ENCODE results near the gene ARMC12. TPM values are rescaled to one million over a fixed set of nuclear protein-coding genes. Genes with fewer than 3 reads are reported as not detected.

ARMC12 gene
- total and polyA plus RNA-seq, 2 of the 13 experiments (the other 11 are each of a cell fraction or from before 2014, with no cell fraction given) = 1.3 TPM; not detected in 1

DNA sequence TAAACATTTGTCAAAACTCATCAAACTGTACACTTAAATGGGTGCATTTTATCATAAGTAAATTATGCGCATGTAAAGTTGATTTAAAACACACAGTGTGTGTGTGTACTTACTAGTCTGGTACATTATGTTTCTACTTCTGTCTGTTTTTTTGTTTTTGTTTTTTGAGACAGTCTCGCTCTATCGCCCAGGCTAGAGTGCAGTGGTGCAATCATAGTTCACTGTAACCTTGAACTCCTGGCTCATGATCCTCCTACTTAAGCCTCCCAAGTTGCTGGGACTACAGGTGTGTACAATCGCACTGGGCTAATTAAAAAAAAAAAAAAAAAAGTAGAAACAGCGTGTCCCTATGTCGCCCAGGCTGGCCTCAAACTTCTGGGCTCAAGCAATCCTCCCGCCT, 25.1 kb upstream of the ARMC12 start (continued):
- TF ChIP-seq, protein P1, sequence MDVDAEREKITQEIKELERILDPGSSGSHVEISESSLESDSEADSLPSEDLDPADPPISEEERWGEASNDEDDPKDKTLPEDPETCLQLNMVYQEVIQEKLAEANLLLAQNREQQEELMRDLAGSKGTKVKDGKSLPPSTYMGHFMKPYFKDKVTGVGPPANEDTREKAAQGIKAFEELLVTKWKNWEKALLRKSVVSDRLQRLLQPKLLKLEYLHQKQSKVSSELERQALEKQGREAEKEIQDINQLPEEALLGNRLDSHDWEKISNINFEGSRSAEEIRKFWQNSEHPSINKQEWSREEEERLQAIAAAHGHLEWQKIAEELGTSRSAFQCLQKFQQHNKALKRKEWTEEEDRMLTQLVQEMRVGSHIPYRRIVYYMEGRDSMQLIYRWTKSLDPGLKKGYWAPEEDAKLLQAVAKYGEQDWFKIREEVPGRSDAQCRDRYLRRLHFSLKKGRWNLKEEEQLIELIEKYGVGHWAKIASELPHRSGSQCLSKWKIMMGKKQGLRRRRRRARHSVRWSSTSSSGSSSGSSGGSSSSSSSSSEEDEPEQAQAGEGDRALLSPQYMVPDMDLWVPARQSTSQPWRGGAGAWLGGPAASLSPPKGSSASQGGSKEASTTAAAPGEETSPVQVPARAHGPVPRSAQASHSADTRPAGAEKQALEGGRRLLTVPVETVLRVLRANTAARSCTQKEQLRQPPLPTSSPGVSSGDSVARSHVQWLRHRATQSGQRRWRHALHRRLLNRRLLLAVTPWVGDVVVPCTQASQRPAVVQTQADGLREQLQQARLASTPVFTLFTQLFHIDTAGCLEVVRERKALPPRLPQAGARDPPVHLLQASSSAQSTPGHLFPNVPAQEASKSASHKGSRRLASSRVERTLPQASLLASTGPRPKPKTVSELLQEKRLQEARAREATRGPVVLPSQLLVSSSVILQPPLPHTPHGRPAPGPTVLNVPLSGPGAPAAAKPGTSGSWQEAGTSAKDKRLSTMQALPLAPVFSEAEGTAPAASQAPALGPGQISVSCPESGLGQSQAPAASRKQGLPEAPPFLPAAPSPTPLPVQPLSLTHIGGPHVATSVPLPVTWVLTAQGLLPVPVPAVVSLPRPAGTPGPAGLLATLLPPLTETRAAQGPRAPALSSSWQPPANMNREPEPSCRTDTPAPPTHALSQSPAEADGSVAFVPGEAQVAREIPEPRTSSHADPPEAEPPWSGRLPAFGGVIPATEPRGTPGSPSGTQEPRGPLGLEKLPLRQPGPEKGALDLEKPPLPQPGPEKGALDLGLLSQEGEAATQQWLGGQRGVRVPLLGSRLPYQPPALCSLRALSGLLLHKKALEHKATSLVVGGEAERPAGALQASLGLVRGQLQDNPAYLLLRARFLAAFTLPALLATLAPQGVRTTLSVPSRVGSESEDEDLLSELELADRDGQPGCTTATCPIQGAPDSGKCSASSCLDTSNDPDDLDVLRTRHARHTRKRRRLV (CRISPR knock-in tag; IDR thresholded peaks at IDR 0.05) = no peak
- TF ChIP-seq, protein P2, sequence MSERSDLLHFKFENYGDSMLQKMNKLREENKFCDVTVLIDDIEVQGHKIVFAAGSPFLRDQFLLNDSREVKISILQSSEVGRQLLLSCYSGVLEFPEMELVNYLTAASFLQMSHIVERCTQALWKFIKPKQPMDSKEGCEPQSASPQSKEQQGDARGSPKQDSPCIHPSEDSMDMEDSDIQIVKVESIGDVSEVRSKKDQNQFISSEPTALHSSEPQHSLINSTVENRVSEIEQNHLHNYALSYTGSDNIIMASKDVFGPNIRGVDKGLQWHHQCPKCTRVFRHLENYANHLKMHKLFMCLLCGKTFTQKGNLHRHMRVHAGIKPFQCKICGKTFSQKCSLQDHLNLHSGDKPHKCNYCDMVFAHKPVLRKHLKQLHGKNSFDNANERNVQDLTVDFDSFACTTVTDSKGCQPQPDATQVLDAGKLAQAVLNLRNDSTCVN (CRISPR knock-in tag; IDR thresholded peaks at IDR 0.05; ENCODE audit: borderline replicate concordance) = peak; percentile 26; the same call in 1 of the 2 replicates
- TF ChIP-seq RXRA (CRISPR knock-in tag; IDR thresholded peaks at IDR 0.05) (peak; percentile 55; the same call in 1 of the 2 replicates), BRF2 (CRISPR knock-in tag; IDR thresholded peaks at IDR 0.05) (no peak), ZNF235 (CRISPR knock-in tag; IDR thresholded peaks at IDR 0.05; ENCODE audit: borderline replicate concordance) (no peak), CEBPB (IDR thresholded peaks at IDR 0.05; ENCODE audit: borderline replicate concordance, low read depth, low read length) (peak; percentile 46; the same call in 1 of the 2 replicates), HNF1B (CRISPR knock-in tag; IDR thresholded peaks at IDR 0.05) (no peak), FOXM1 (CRISPR knock-in tag; IDR thresholded peaks at IDR 0.05) (no peak), TFDP1 (CRISPR knock-in tag; IDR thresholded peaks at IDR 0.05; ENCODE audit: borderline replicate concordance) (no peak), ZZZ3 (CRISPR knock-in tag; IDR thresholded peaks at IDR 0.05; ENCODE audit: borderline replicate concordance) (no peak), ZNF34 (CRISPR knock-in tag; IDR thresholded peaks at IDR 0.05; ENCODE audit: borderline replicate concordance) (no peak), ZNF282 (IDR thresholded peaks at IDR 0.05; ENCODE audit: partially characterized antibody) (no peak), HNF4A (CRISPR knock-in tag; IDR thresholded peaks at IDR 0.05) (peak; percentile 32; the same call in 1 of the 2 replicates), NR2C2 (CRISPR knock-in tag; IDR thresholded peaks at IDR 0.05; ENCODE audit: borderline replicate concordance) (0 out of 2 replicates have a peak, but pooled peaks have one; percentile 20), MED1 (CRISPR knock-in tag; IDR thresholded peaks at IDR 0.05) (peak; percentile 28; the same call in 1 of the 2 replicates), JDP2 (CRISPR knock-in tag; IDR thresholded peaks at IDR 0.05; ENCODE audit: borderline replicate concordance) (no peak)
- TF ChIP-seq, protein P3, sequence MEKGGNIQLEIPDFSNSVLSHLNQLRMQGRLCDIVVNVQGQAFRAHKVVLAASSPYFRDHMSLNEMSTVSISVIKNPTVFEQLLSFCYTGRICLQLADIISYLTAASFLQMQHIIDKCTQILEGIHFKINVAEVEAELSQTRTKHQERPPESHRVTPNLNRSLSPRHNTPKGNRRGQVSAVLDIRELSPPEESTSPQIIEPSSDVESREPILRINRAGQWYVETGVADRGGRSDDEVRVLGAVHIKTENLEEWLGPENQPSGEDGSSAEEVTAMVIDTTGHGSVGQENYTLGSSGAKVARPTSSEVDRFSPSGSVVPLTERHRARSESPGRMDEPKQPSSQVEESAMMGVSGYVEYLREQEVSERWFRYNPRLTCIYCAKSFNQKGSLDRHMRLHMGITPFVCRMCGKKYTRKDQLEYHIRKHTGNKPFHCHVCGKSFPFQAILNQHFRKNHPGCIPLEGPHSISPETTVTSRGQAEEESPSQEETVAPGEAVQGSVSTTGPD (CRISPR knock-in tag; IDR thresholded peaks at IDR 0.05) = no peak

All from HepG2 (cell line).